ENCODE results near the gene SEMA6C. TPM values are rescaled to one million over a fixed set of nuclear protein-coding genes. Genes with fewer than 3 reads are reported as not detected.

Gene SEMA6C
- total RNA-seq, 1 donor from 2014 or later: 1.6 TPM

DNA sequence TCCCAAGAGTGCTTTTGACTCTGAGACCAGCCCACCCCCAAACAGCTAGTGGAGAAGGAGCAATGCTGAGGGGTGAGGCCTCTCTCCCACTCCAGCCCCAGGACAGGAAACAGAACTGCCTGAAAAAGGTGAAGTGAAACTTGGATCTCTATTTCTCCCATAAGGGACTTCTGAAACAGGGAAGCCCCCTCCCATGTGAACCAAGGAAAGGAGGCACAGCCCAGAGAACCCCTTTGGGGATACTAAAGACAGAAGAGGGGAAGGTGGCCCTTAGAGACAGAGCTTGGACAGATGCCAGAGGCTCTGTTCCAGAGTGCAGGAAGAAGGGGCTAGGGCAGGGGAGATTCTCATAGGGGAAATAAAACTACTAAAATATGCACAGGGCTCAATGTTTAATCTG is 12.9 kb upstream of the SEMA6C start:
- intact Hi-C loops (cut with micrococcal nuclease): loop anchor here (5.0 kb wide), 2 partner anchors 38 to 152 kb away; partner anchors contain the start of genes MINDY1, PIP5K1A and PRUNE1

DNA sequence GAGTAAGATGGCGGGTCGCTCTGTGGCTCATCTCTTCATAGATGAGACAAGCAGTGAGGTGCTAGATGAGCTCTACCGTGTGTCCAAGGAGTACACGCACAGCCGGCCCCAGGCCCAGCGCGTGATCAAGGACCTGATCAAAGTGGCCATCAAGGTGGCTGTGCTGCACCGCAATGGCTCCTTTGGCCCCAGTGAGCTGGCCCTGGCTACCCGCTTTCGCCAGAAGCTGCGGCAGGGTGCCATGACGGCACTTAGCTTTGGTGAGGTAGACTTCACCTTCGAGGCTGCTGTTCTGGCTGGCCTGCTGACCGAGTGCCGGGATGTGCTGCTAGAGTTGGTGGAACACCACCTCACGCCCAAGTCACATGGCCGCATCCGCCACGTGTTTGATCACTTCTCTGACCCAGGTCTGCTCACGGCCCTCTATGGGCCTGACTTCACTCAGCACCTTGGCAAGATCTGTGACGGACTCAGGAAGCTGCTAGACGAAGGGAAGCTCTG is 12.4 kb upstream of the SEMA6C start:
- intact Hi-C loops (cut with micrococcal nuclease): loop anchor here (5.0 kb wide), 2 partner anchors 38 to 152 kb away; partner anchors contain the start of genes MINDY1, PIP5K1A and PRUNE1

DNA sequence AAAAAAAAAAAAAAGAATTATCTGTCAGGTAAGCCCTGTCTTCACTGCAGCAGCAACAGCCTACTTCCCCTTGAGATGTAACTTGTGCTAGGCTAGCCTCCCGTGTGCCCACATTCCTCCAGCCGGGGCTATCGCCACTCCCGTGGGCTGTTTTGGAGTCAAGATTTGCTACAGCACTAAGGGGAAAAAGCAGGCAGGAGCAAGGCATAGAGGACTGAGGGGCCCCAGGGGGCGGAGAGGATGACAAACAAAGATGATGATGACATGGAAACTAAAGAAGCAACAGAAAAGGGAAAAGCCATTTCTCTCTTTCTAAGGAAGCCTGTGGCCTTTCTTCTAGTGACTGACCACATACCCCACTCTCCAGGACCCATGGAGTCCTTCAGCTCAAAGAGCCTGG is 11.9 kb upstream of the SEMA6C start:
- intact Hi-C loops (cut with micrococcal nuclease): loop anchor here (5.0 kb wide), 2 partner anchors 39 to 151 kb away; partner anchors contain the start of genes MINDY1, PIP5K1A and PRUNE1

DNA sequence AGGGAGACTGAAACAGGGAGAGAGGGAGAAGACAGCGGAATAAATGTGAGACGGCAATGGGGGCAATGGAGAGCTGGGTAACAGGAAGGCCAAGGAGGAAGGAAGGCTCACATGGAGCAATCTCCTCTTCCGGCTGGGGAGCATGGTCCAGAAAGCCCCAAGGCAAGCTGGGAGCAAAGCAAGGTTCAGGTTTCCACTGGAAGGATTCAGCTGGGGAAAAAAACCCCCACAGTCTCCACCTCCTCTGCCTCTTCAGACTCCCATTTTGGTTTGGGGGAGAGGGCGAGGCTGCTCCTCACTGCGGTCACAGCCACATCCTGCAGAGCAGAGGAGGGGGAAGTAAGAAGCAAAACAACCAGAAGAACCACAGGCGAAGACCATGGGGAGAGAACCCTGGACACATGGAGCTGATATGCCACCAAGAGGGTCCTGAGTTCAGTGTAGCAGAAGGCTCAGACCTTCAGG is 10.7 kb upstream of the SEMA6C start:
- intact Hi-C loops (cut with micrococcal nuclease): loop anchor here (1.0 to 5.0 kb wide), 5 partner anchors 8 to 594 kb away; partner anchors contain the start of genes CDC42SE1, LYSMD1, MINDY1 and PIP5K1A

DNA sequence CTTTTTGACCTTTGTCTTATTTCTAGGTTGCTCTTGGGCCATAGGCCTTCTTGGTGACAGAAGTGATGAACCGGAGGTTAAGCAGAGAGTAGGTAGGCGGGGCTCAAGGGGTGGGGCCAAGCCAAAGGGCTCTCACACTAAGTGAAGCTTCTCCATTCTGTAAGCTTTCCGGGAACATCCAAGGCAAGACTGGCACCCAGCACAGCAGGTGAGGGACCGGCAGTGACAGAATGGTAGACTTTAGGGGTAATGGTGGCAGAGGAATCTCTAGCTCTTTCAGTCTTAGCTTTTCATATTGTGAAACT is 10.0 kb upstream of the SEMA6C start, which contains the start of gene TNFAIP8L2:
Gene TNFAIP8L2, plus strand, starts transcription at position 135 of the 305 bp plus-strand sequence. CDS start 2,049 bp downstream, outside the sequence.
- intact Hi-C loops (cut with micrococcal nuclease): loop anchor here (1.0 to 5.0 kb wide), 8 partner anchors 10 to 594 kb away; partner anchors contain the start of genes CDC42SE1, GABPB2, MINDY1 and PIP5K1A

DNA sequence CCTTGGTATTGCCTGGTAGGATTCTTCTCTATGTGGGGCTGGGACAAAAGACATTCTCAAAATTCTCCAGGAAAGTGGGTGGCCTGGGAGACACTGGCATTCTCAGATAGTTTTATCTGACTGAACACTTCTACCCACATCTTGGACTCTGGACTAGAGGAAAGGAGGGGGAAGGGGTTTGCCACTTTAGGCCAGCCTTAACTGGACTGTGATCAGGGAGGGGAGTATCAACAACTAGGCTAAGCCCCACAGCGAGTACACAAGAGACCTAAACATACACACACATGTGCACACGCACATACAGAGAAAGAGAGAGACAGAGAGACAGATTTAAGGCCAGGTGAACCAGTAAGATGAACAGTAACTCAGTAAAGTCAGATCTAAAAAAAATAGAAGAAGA is 1.2 kb upstream of the SEMA6C start:
- intact Hi-C loops (cut with micrococcal nuclease): no loop called here

DNA sequence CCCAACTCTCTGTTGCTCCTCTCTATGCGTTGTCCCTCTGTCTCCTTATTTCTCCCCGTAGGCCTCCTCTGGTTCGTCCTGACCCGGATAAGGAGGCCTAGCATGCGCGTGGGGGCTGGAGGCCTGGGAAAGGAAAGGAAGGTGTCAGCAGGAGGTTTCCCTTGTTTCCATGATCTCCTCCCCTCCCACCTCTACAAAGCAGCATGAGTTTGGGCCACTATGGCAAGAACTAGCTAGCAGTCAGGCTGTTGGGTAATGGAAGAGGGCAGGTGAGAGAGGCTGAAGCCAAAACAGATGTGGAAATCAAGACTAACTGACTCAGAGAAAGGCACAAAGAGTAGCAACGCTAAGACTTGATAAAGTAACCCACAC is 687 bp upstream of the SEMA6C start:
- intact Hi-C loops (cut with micrococcal nuclease): no loop called here

DNA sequence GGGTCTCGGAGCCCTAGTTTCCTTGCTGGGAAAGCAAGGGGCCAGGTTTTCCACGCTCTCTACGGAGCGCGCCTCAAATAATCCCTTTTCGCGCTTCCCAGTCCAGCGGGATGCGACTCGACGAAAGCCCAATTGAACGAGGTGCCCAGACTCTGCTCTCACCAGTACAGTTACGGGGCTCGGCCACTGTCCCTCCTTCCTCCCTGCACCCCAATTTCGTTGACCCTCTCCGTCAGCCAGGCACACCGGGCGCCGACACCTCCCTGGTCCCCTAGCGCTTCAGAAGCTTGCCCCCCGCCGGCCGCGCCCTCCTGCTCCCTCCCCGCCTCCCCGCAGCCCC is 389 bp downstream of the SEMA6C start:
- intact Hi-C loops (cut with micrococcal nuclease): loop anchor here (1.0 kb wide), 1 partner anchor 10 kb away; the partner anchor contains the start of gene TNFAIP8L2

DNA sequence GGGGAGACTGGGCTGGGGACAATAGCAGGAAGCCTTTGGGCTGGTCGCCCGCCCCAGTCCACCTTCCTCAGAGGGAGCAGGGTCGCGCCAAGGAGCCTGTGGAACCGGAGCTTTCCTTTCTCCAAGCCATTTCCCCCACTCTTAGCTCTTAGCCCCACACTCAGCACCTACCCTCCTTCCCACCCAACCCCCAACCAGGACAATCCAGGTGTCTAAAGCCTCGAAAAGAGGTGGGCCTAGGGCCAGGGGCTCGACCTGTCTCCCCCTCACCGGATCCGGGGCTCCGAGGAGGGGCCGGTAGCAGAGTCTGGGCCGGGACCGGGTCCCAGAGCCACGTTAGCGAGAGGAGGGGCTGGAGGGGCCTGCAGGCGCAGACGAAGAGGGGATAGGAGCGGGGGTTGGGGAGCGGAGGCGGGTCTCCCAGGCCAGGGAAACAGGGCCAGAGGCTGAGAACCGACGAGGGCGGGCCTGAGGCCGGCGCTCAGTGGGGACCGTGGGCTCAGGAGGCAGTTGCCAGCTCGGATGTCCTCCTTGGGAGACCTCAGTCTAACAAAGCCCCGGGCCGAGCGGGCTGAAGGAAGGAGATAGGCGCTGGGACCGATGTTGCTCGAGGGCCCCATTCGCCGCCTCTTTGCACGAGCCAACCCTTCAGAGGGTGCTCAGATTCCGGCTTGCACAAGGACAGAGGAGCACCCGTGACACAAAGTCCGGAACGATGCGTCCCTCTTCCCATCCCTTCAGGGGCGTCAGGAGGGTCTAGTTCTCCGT is 943 bp downstream of the SEMA6C start:
- intact Hi-C loops (cut with micrococcal nuclease): loop anchor here (1.0 kb wide), 1 partner anchor 11 kb away; the partner anchor contains the start of gene TNFAIP8L2

DNA sequence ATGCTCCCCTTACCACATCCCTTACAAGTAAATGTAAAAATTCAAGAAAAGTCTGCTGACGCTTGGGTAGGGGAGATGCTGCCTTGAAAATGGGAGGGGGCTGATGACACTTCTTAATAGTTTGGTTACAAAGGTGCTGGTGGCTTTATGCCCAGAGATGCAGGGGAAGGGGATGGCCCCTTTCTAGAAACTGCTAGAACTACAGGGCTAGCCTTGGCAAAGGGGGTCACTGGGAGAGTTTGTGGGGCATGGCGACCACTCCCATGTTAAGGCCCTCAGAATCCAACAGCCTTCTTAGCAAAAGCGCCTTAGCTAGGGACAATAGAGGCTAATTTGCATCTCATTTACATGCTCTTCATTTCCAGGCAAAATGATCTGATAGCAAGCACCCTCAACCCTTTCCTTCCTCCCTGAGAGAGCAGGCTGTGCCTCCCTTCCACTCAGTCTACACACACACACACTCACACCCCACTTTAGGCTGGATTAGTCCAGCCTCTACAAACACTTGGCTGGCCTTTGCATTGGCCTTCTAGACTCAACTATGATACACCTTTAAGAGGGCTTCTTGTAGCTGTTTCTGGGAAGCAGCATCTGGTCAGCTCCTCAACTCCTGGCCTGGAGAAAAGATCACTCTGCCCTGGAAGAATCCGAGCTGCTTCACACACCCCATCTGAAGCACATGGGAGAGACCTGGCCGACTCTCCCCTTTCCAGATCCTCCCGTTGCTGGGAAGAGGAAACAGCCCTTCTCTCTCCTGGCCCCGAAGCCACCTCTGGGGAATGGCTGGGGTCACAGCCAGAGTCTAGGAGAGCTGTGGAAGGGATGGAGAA is 1.7 kb downstream of the SEMA6C start:
- intact Hi-C loops (cut with micrococcal nuclease): no loop called here

DNA sequence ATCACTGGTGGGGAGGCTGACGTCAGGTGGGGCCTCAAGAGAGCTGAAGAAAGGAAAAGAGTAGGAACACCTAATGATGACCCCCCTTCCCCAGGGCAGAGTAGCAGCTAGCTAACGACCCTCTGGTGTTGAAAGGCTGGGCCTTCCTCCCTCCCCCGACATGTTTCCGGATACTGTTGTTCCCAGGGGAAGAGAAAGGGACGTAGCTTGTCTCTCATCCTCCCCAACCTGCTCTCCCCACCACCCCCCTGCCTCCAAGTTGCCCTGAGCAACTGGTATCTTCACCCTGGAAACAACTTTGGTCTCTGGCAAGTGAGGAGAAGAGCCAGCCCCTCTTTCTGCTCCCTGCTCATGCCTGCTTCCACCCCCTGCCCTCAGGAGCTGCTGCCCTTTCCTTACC is 2.4 kb downstream of the SEMA6C start:
- intact Hi-C loops (cut with micrococcal nuclease): no loop called here

DNA sequence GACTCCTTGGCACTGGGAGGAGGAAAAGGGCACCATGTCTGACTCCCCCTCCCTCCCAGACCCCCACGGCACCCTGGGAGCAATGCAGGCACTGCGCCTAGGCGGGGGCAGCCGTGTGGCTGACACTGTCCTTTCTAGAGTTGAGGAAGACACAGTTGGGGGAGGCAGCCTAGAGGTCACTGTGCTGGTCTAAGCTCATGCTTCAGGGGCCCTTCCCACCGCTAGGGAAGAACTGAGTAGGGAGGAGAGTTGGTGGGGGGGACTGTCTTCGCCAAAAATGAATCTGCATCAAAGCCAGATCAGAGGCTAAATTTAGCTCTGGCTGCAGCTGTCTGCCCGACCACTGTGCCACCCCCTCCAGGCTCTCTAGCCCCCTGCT is 3.4 kb downstream of the SEMA6C start:
- intact Hi-C loops (cut with micrococcal nuclease): no loop called here

DNA sequence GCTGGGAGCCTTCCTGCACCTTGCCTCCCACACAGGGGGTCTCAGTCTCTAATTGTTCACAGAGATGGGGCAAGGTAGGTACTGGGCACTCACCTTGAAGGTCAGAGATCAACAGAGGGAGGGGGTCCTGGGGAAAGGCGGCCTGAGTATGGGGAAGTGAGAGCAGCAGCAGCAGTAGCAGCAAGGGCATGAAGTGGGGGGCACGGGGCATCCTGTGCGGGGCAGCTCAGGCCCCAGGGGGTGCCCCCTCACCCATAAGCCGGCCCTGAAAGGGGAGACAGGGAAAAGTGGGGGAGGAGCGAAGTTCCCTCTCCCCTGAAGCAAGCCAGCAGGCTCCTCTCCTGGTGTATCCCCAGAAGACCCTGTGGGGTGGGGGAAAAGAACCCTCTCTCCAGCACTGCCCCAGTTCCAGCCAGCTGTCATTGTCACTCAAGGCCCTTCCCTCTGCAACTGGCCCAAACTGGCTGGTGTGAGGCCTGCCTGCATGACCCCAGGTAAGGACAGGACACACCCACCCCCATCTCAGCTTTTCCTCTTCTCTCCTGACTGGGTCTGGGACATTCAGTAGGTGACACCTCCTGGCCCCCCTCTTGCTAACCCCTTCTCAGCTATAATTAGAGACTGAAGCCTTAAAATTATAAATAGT is 3.9 kb downstream of the SEMA6C start:
- intact Hi-C loops (cut with micrococcal nuclease): no loop called here

DNA sequence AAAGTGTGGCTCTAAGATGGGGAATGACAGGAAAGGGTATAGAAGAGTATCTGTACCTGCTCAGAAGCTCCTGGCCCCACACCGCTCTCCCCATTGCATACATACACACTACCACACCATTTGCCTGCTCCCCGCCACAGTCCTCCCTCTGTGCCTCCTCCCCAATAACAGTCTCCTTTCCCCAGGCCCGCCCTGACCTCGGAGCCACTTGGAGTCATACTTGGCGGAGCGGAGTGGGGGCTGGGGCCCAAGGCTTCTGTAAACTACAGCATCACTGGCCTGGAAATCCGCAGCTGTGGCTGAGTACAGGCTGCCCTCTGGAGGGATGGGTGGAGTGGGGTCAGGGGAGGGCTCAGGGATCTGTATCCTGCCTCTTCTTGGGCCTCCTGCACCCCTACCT is 8.6 kb downstream of the SEMA6C start:
- intact Hi-C loops (cut with micrococcal nuclease): no loop called here

DNA sequence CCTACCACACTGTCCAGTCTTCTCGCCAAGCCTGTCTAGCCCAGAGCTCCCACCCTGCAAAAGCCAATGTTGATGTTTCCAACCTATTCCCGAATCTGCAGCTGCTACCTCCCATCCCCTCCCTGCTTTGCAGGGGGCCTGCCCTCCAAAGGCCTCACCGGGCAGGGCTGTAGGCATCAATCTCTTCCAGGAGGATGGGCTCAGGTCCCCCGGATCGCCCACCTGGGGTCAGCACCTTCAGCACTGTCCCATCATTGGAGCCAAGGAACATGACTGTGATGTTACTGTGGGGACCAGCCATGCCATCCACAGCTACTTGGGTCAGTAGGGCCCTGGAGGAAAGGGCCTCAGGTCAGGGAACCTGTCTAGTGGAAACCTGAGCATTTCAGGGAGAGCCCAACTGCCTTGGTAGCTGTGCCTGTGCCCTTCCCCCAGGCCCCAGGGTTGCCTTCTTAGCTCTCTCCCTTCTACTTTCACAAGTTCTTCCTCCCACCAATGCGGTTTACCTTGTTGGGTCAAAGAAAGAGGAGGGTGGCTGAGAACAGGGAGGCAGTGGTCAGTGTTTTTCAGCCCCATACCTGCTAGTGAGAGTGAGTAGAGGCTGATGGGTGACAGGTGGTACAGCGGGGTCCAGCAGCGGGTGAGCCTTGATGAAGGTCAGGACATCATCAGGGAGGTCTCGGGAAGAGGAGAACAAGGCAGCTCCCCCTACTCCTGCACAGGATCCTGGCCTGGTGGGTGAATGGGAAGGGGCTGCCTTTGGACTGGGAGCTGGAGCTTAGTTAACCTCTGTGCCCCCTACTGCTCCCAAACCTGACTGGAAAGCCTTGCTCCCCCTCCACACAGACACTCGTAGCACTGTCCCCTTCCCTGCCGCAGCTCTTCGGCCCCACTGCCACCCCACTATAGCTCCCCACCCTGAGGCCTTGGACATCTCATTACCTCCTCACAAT is 10.7 kb downstream of the SEMA6C start:
- intact Hi-C loops (cut with micrococcal nuclease): no loop called here

DNA sequence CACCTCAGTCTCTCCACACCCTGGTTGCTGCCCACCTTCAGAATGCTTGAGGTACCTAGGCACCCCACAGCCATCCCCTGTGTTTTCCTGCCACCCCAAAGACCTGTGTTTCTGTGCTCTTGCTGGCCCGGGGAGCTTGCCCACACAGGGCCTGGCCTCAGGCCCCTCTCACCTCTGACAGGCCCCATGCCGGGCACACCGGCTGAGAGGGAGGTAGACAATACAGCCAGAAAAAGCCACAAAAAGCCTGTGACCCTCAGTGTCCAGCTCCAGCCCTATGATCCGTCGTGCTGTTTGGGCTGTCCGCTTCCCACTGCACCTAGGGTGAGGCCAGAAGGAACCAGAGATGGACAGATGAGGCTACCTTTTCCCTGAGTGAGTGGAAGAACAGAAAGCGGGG is 11.4 kb downstream of the SEMA6C start:
- intact Hi-C loops (cut with micrococcal nuclease): no loop called here

DNA sequence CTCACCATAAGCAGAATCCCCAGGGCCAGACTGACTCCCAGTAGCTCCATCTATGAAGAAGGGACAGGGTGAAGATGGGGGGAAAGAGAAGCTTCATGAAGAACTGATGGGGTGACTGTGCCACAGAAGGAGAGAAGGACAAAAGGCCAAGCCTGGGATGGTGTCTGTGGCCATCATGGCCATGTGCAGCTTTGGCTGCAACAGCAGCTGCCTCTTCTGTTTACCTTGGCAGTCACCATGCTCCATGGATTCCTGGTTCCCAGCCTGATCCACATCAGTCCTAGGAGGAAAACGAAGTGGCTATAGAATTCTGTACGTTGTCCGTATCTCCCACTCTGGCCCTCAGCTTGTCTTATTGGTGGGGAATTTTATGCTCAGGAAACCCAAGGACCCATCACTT is 12.0 kb downstream of the SEMA6C start:
- intact Hi-C loops (cut with micrococcal nuclease): no loop called here

DNA sequence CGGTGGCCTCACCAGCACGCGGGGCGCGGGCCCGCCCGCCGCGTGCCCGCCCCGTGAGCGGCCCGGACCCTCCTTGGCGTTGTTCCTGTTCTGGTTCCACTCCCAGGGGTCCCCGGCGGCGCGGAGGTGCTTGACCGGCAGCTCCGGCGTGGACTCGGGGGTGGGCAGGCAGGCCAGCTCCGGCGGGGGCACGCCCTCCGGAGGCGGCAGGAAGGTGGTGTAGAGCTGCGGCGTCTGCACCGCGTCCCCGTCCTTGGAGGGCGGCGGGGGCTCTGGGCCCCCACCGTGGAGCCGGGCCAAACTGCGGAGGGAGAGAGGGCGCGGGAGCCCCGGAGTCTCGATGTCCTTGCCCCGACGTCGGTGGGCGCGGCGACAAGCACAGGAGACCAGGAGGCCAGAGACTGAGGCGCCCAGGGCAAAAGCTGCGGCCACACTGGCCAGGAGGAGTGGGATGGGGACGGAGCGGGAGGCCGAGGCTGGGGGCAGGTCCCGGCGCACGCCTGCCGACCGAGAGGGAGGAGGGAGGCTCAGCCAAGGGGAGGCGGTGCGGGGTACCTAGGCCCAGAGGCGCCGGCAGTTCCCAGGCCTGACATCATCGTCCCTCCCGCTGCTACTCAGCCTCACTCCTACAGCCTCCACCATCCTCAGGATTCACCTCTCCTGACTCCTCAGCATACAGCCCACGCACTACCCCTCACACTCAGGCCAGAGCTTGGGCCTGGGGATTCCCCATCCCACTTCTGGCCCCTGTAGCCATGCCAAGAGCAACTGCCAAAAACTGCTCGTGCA is 13.2 kb downstream of the SEMA6C start:
- intact Hi-C loops (cut with micrococcal nuclease): no loop called here

DNA sequence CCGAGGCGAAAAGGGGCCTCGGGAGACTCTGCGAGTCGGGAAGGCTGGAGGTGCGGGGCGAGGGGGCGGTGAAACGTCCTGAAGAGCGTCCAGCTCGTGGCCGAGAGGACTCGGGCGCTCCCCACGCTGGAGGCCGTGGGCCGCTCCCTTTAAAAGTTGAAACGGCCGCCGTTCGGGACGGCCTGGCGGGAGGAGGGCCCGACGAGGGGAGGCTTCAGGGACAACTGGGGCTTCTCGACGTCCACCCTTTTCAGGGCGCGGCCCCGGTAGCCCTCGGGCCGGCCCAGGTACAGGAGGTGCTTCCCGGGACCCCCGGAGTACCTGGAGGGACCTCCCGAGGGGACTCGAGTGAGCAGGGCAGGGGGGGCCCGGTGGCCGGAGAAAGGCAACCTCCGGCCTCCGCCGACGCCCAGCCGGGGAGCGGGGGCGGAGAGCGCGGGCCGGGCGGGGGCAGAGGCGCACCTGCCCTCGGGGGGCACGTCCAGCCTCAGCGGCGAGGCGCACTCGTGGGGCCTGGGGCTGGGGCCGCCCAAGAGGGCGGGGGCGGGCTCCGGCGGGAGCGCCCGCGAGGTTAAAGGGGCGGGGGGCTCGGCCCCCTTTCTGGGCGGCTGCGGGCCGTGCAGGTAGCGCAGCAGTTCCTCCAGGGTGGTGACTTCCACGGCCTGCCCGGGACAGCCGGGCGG is 14.0 kb downstream of the SEMA6C start:
- intact Hi-C loops (cut with micrococcal nuclease): no loop called here

Data from T-helper 2 cell treated with Interferon-gamma antibody and Interleukin-4, amounts not matched to agents 100 ng/mL and 5 ng/mL, for 36 hours (primary cell).